K562 (cell line): Measurements from ENCODE around the gene DOCK3. TPM values are rescaled to one million over a fixed set of nuclear protein-coding genes. Genes with fewer than 3 reads are reported as not detected.

Experiments
- ATAC-seq: fragments of 200-7000 bp; cut with Tn5 transposase; 3 replicates; pipeline ENCODE4 v1.9.1; 2020; ENCODE audit warnings: moderate library complexity
- BruUV-seq: library from RNA; stranded (reverse); fragments of 400-500 nt; replicated peaks from 2 replicates; lab custom pipeline; 2021; lab: Mats Ljungman, UMichigan
- CTCF ChIA-PET: fragments of 300-600 bp; formaldehyde crosslinking; extraction: SDS; loops from one replicate; lab custom pipeline; 2021; ENCODE audit warnings: low intra/inter-chr PET ratio; lab: Yijun Ruan, JAX
- POLR2A ChIA-PET: fragments of 300-600, 350-650 bp; sonication (Branson Sonifier 250); formaldehyde crosslinking; extraction: SDS; loops from one replicate; lab custom pipeline; 2021; ENCODE audit warnings: antibody characterized with exemption, inconsistent platforms; lab: Yijun Ruan, JAX
- DNase-seq, 4 experiments: peaks; one replicate each; pipeline versions ENCODE4 v3.0.0 to v3.0.0-alpha.2; 2011 to 2018; ENCODE audit warnings: low spot score in 3 of 4, mixed read lengths in 3 of 4; ENCODE audit errors: extremely low read depth in 1 of 4
- FAIRE-seq: peaks from 2 replicates; lab custom pipeline; 2011; peaks lifted over from hg19 to GRCh38; lab: Jason Lieb, UNC
- H2AFZ ChIP-seq: 2 replicates; pipeline ENCODE4 v1.6.0; 2011; ENCODE audit warnings: low read depth, low read length, control low read depth, inconsistent platforms
- H3K27ac ChIP-seq: fragments of 200-600 bp; 3 replicates; pipeline ENCODE4 v1.8.0; 2011; ENCODE audit warnings: low read depth, mild to moderate bottlenecking, control low read depth, inconsistent platforms, low read length, moderate library complexity, mixed read lengths; ENCODE audit errors: extremely low read depth
- H3K27me3 ChIP-seq, 2 experiments: fragments of 300-600 bp in 1 of 2; 2 replicates in 1 of 2; 3 replicates in 1 of 2; pipeline versions ENCODE4 v1.6.0 to v1.8.0; 2011; ENCODE audit warnings: inconsistent platforms in 2 of 2, low read length in 2 of 2, mild to moderate bottlenecking in 1 of 2, mixed read lengths in 1 of 2, moderate library complexity in 1 of 2; ENCODE audit not compliant: control insufficient read depth in 2 of 2, insufficient read depth in 2 of 2
- H3K36me3 ChIP-seq: fragments of 300-600 bp; 3 replicates; pipeline ENCODE4 v1.8.0; 2011; ENCODE audit warnings: mild to moderate bottlenecking, low read length, inconsistent platforms; ENCODE audit not compliant: control insufficient read depth, insufficient read depth
- H3K4me1 ChIP-seq, 2 experiments: fragments of 200-600 bp in 1 of 2; replicated peaks in 1 of 2; 2 replicates in 1 of 2; 3 replicates in 1 of 2; pipeline versions ENCODE4 v1.5.1 to v1.8.0; 2011; ENCODE audit warnings: inconsistent platforms in 2 of 2, low read length in 2 of 2, mild to moderate bottlenecking in 1 of 2, mixed read lengths in 1 of 2, moderate library complexity in 1 of 2; ENCODE audit not compliant: control insufficient read depth in 2 of 2, insufficient read depth in 2 of 2
- H3K4me2 ChIP-seq: 2 replicates; pipeline ENCODE4 v1.6.1; 2011; ENCODE audit warnings: low read length, control low read depth, inconsistent platforms, mixed read lengths; ENCODE audit not compliant: insufficient read depth
- H3K4me3 ChIP-seq: fragments of 200-600 bp; sonication (generic), shearing (Covaris generic); 2 replicates; pipeline ENCODE4 v1.5.1; 2016; ENCODE audit warnings: control low read depth, inconsistent platforms
- H3K79me2 ChIP-seq: fragments of 200-600 bp; 3 replicates; pipeline ENCODE4 v1.8.0; 2011; ENCODE audit warnings: low read length, inconsistent platforms; ENCODE audit not compliant: control insufficient read depth, insufficient read depth
- H3K9ac ChIP-seq, 2 experiments: 2 replicates each; pipeline versions ENCODE4 v1.6.0 to v1.6.1; 2011; ENCODE audit warnings: low read depth in 2 of 2, low read length in 2 of 2, control low read depth in 1 of 2, inconsistent platforms in 1 of 2, mild to moderate bottlenecking in 1 of 2, mixed read lengths in 1 of 2; ENCODE audit not compliant: insufficient read depth in 1 of 2
- H3K9me1 ChIP-seq: one replicate; pipeline ENCODE4 v1.6.0; 2011; ENCODE audit warnings: inconsistent platforms, mild to moderate bottlenecking, low read length, moderate library complexity; ENCODE audit not compliant: control insufficient read depth, insufficient read depth
- H3K9me3 ChIP-seq: replicated peaks from 2 replicates; pipeline ENCODE4 v1.5.1; 2011; ENCODE audit warnings: low read depth, low read length, inconsistent platforms; ENCODE audit not compliant: control insufficient read depth, insufficient read depth
- H4K20me1 ChIP-seq: replicated peaks from 2 replicates; pipeline ENCODE4 v1.6.1; 2011; ENCODE audit warnings: low read length, inconsistent platforms, mixed read lengths; ENCODE audit not compliant: control insufficient read depth, insufficient read depth
- HEY1 ChIP-seq: fragments of 250-450 bp; sonication (Bioruptor Pico); IDR thresholded peaks from 2 replicates; pipeline ENCODE4 v1.5.0; 2020; ENCODE audit warnings: mild to moderate bottlenecking, moderate library complexity, borderline replicate concordance
- HNRNPK ChIP-seq: fragments of 200-400 bp; formaldehyde crosslinking; IDR thresholded peaks from one replicate; pipeline ENCODE4 v1.6.1; 2018; ENCODE audit warnings: mild to moderate bottlenecking, low read depth, low read length; ENCODE audit not compliant: poor library complexity, severe bottlenecking
- ILK ChIP-seq: fragments of 450-650 bp; IDR thresholded peaks from 2 replicates; pipeline ENCODE4 v1.6.1; 2016; ENCODE audit warnings: missing genetic modification characterization, low read depth, mild to moderate bottlenecking, missing compliant biosample characterization, moderate library complexity, borderline replicate concordance
- NR3C1 ChIP-seq: sonication (generic); formaldehyde crosslinking; IDR thresholded peaks from 2 replicates; pipeline ENCODE4 v1.8.1; 2022; ENCODE audit warnings: missing genetic modification reagents
- SFPQ ChIP-seq: fragments of 200-400 bp; formaldehyde crosslinking; IDR thresholded peaks from 2 replicates; pipeline ENCODE4 v1.6.1; 2017; ENCODE audit warnings: mild to moderate bottlenecking, low read depth, low read length, moderate library complexity
- STAT5B ChIP-seq: fragments of 250-450 bp; sonication (Bioruptor Pico); IDR thresholded peaks from 2 replicates; pipeline ENCODE4 v1.8.0; 2021; ENCODE audit warnings: mild to moderate bottlenecking, inconsistent platforms
- ZEB2 ChIP-seq: fragments of 450-650 bp; IDR thresholded peaks from 2 replicates; pipeline ENCODE4 v1.6.1; 2016
- ZNF589 ChIP-seq: fragments of 200-800 bp; sonication (Bioruptor generic); IDR thresholded peaks from 2 replicates; pipeline ENCODE4 v1.6.1; 2016; ENCODE audit warnings: low read depth, missing genetic modification characterization, missing compliant biosample characterization
- WGBS: fragments of 100-300 bp; shearing (Covaris generic); methylation state at CpG from one replicate; pipeline ENCODE4 v1.1.6; 2016; ENCODE audit warnings: low coverage, mixed read lengths; ENCODE audit not compliant: insufficient coverage; ENCODE audit errors: missing lambda C conversion rate; 5-methylcytosine and 5-hydroxymethylcytosine counted together
- in situ Hi-C: fragments of 300-500 bp; cut with MboI; formaldehyde crosslinking; loops from 4 replicates; pipeline ENCODE4 v1.15.0; 2018; ENCODE audit warnings: inconsistent platforms, mixed read lengths
- intact Hi-C: fragments of 100-400 bp; cut with micrococcal nuclease; formaldehyde crosslinking; loops from 2 replicates; pipeline ENCODE4 v1.14.2; 2022
- polyA plus RNA-seq, 8 experiments: library from polyadenylated mRNA; depleted of rRNA in 4 of 8; stranded (reverse) in 5 of 8; unstranded in 3 of 8; fragments of >200 nt; fragmentation: Nextera tagmentation in 2 of 8; fragmentation: Illumina TruSeq in 1 of 8; extraction: Ambion mirVana in 2 of 8; extraction: Trizol in 1 of 8; gene quantifications; 2 replicates each; pipeline versions ENCODE4 v1.2.1 to v1.2.3, GENCODE V29; 2011 to 2014; ENCODE audit warnings: inconsistent platforms in 1 of 8, missing spikeins in 1 of 8
- total RNA-seq, 7 experiments: library from RNA; depleted of rRNA in 6 of 7; stranded (reverse); fragments of >200 nt in 6 of 7; fragmentation: Illumina TruSeq in 2 of 7; extraction: Trizol in 2 of 7; gene quantifications; 2 replicates each; pipeline versions ENCODE4 v1.2.1 to v1.2.3, GENCODE V29; 2011 to 2021; ENCODE audit warnings: low replicate concordance in 1 of 7

Gene DOCK3
- total and polyA plus RNA-seq, 9 of the 15 experiments (the other 6 are each of a cell fraction or from before 2014, with no cell fraction given), result under 0.01 to 0.03 (median 0.01) TPM; not detected in 4

GRCh38 chr3:51100536-51100851, 425.8 kb downstream of the DOCK3 start:
- Histone ChIP-seq H3K9me1 (no peaks in the 10 kb centered on the region), H3K27ac (no peak overlapping the region), H2AFZ (no peak overlapping the region), H3K9ac (no peak overlapping the region), H3K4me2 (no peak overlapping the region), H3K4me1 (no peaks in the 10 kb centered on the region), H4K20me1 (no peaks in the 10 kb centered on the region), H3K79me2 (no peaks in the 10 kb centered on the region), H3K27me3 (no peaks in the 10 kb centered on the region), H3K36me3 (no peaks in the 10 kb centered on the region), H3K4me3 (no peak overlapping the region), H3K9me3 (no peaks in the 10 kb centered on the region)
- TF ChIP-seq STAT5B (no peak), ILK (tag) (no peak), ZNF589 (no peak), ZEB2 (no peak), NR3C1 (CRISPR knock-in tag) (no peak), SFPQ (no peak), HEY1 (CRISPR knock-in tag) (no peak), HNRNPK (no peak)
- FAIRE-seq (no peak), DNase-seq (no peak), ATAC-seq (no peak)
- 0% methylated on average over 1 of the region's 1 CpG for WGBS
- in situ Hi-C loops, result loop anchor here (10.0 kb wide), 1 partner anchor 274 kb away; no protein-coding TSS in a partner anchor
- ChIA-PET CTCF (interaction anchor here (0.7 kb wide), 1 partner anchor 272 kb away, joined by 5 read pairs; no protein-coding TSS in a partner anchor), POLR2A (no interaction called here)
- intact Hi-C loops, result loop anchor here (5.0 kb wide), 1 partner anchor 272 kb away; no protein-coding TSS in a partner anchor
- BruUV-seq, result no TSS peak
